HepG2 (cell line): ENCODE results near the gene EDC3. TPM values are rescaled to one million over a fixed set of nuclear protein-coding genes. Genes with fewer than 3 reads are reported as not detected.
A peak's percentile ranks its signal among the peaks of the same experiment; 100 is the strongest.

Experiments used
- ATAC-seq: fragments of 200-7000 bp; cut with Tn5 transposase; 3 replicates; pipeline ENCODE4 v1.9.1; 2020; ENCODE audit warnings: mild to moderate bottlenecking, moderate library complexity
- BruUV-seq: library from RNA; stranded (reverse); fragments of 400-500 nt; replicated peaks from 2 replicates; lab custom pipeline; 2021; lab: Mats Ljungman, UMichigan
- CTCF ChIA-PET: fragments of 300-600 bp; formaldehyde crosslinking; extraction: SDS; loops from one replicate; lab custom pipeline; 2021; ENCODE audit warnings: low total read pairs, inconsistent platforms, low intra/inter-chr PET ratio; lab: Yijun Ruan, JAX
- POLR2A ChIA-PET: fragments of 350-600 bp; sonication (Branson Sonifier 250); formaldehyde crosslinking; loops from one replicate; lab custom pipeline; 2020; ENCODE audit warnings: antibody characterized with exemption, inconsistent platforms; lab: Yijun Ruan, JAX
- DNase-seq: peaks from one replicate; pipeline ENCODE4 v3.0.0-alpha.2; 2015; ENCODE audit warnings: low spot score
- FAIRE-seq: peaks from 3 replicates; lab custom pipeline; 2011; peaks lifted over from hg19 to GRCh38; lab: Jason Lieb, UNC
- H2AFZ ChIP-seq: one replicate; pipeline ENCODE4 v1.6.1; 2011; ENCODE audit warnings: low read length, inconsistent platforms
- H3K27ac ChIP-seq: fragments of 300-600 bp; 3 replicates; pipeline ENCODE4 v1.8.0; 2011; ENCODE audit warnings: mixed run types, mild to moderate bottlenecking, mixed read lengths, low read length, inconsistent platforms; ENCODE audit not compliant: insufficient read depth; ENCODE audit errors: extremely low read length
- H3K27me3 ChIP-seq, 2 experiments: fragments of 200-600 bp in 1 of 2; 2 replicates in 1 of 2; 3 replicates in 1 of 2; pipeline versions ENCODE4 v1.6.0 to v1.8.0; 2011; ENCODE audit warnings: low read length in 2 of 2, mild to moderate bottlenecking in 2 of 2, moderate library complexity in 2 of 2, inconsistent platforms in 1 of 2; ENCODE audit not compliant: insufficient read depth in 2 of 2, control insufficient read depth in 1 of 2
- H3K36me3 ChIP-seq, 2 experiments: fragments of 200-600 bp in 1 of 2; replicated peaks in 1 of 2; 2 replicates in 1 of 2; 3 replicates in 1 of 2; pipeline versions ENCODE4 v1.5.1 to v1.8.0; 2011; ENCODE audit warnings: low read length in 2 of 2, inconsistent platforms in 1 of 2; ENCODE audit not compliant: insufficient read depth in 2 of 2, control insufficient read depth in 1 of 2
- H3K4me1 ChIP-seq: 2 replicates; pipeline ENCODE4 v1.5.1; 2012; ENCODE audit warnings: low read length, inconsistent platforms; ENCODE audit not compliant: insufficient read depth
- H3K4me2 ChIP-seq: 2 replicates; pipeline ENCODE4 v1.6.0; 2011; ENCODE audit warnings: low read depth, low read length, inconsistent platforms
- H3K4me3 ChIP-seq, 3 experiments: fragments of 200-600 bp in 1 of 3; sonication (generic), shearing (Covaris generic) in 1 of 3; replicated peaks in 1 of 3; 2 replicates each; pipeline ENCODE4 v1.5.1; 2011 to 2016; ENCODE audit warnings: low read length in 3 of 3, inconsistent platforms in 2 of 3, low read depth in 2 of 3, mild to moderate bottlenecking in 2 of 3, control low read depth in 1 of 3, mixed read lengths in 1 of 3; ENCODE audit not compliant: insufficient read depth in 1 of 3
- H3K79me2 ChIP-seq: one replicate; pipeline ENCODE4 v1.6.1; 2011; ENCODE audit warnings: low read length, inconsistent platforms; ENCODE audit not compliant: insufficient read depth
- H3K9ac ChIP-seq: 2 replicates; pipeline ENCODE4 v1.6.0; 2011; ENCODE audit warnings: mild to moderate bottlenecking, low read depth, low read length, inconsistent platforms; ENCODE audit not compliant: insufficient read depth
- H3K9me3 ChIP-seq: 2 replicates; pipeline ENCODE4 v1.5.1; 2012; ENCODE audit warnings: mild to moderate bottlenecking, low read length
- H4K20me1 ChIP-seq: 2 replicates; pipeline ENCODE4 v1.6.0; 2011; ENCODE audit warnings: inconsistent platforms, mild to moderate bottlenecking, low read length, moderate library complexity; ENCODE audit not compliant: insufficient read depth
- CEBPB ChIP-seq: IDR thresholded peaks from 2 replicates; pipeline ENCODE4 v1.6.1; 2011; ENCODE audit warnings: low read depth, low read length, improper control_type of control experiment, borderline replicate concordance
- GRHL1 ChIP-seq: sonication (generic); formaldehyde crosslinking; conservative IDR thresholded peaks from 2 replicates; pipeline ENCODE4 v1.8.0; 2022; ENCODE audit warnings: missing genetic modification reagents
- PRDM4 ChIP-seq: sonication (generic); formaldehyde crosslinking; IDR thresholded peaks from 2 replicates; pipeline ENCODE4 v1.9.0; 2021; ENCODE audit warnings: missing genetic modification reagents, borderline replicate concordance
- WGBS: methylation state at CpG from one replicate; pipeline ENCODE4 v1.1.6; 2017; ENCODE audit warnings: low lambda C conversion rate; 5-methylcytosine and 5-hydroxymethylcytosine counted together
- in situ Hi-C: cut with HindIII; loops from 2 replicates; pipeline ENCODE4 v1.10.0; 2017; ENCODE audit warnings: low pct_unique_long_range_greater_than_20kb; ENCODE audit not compliant: extremely low pct_ligation_motif_present
- intact Hi-C: fragments of 100-400 bp; cut with micrococcal nuclease; formaldehyde crosslinking; loops from one replicate; pipeline ENCODE4 v1.10.0; 2022; ENCODE audit not compliant: unreplicated experiment
- polyA plus RNA-seq, 8 experiments: library from polyadenylated mRNA; depleted of rRNA in 3 of 8; stranded (reverse) in 7 of 8; unstranded in 1 of 8; fragments of >200 nt; fragmentation: Illumina TruSeq in 4 of 8; extraction: Trizol in 4 of 8; gene quantifications; 2 replicates each; pipeline versions ENCODE4 v1.2.1 to v1.2.3, GENCODE V29; 2011 to 2016; ENCODE audit warnings: low read depth in 4 of 8, missing spikeins in 1 of 8, mixed read lengths in 1 of 8; ENCODE audit not compliant: insufficient read depth in 1 of 8
- total RNA-seq, 5 experiments: library from RNA; depleted of rRNA; stranded (reverse); fragments of >200 nt; fragmentation: Illumina TruSeq; extraction: Trizol; gene quantifications; 2 replicates each; pipeline ENCODE4 v1.2.3, GENCODE V29; 2016; ENCODE audit warnings: low read depth in 1 of 5

Gene EDC3
- total and polyA plus RNA-seq, 2 of the 13 experiments (the other 11 are each of a cell fraction or from before 2014, with no cell fraction given): 17.4 to 32.0 TPM

GRCh38 chr15:74696808-74697207, 984 bp upstream of the EDC3 start:
- Histone ChIP-seq H3K4me3 (peak overlapping the region; percentile 92 to 99 (median 93)), H4K20me1 (no peaks in the 10 kb centered on the region), H3K9ac (peak overlapping the region; percentile 93), H3K4me1 (peaks cover 38% of the 10 kb centered on the region), H3K36me3 (no peaks in the 10 kb centered on the region), H3K27me3 (peaks cover 2 to 4% of the 10 kb centered on the region in 2 experiments; a peak in 2 of 5 replicates), H3K79me2 (peaks cover 42% of the 10 kb centered on the region), H3K4me2 (peak overlapping the region; percentile 95), H3K27ac (peak overlapping the region; percentile 74), H2AFZ (no peak overlapping the region), H3K9me3 (no peaks in the 10 kb centered on the region)
- ChIA-PET CTCF (no interaction called here), POLR2A (interaction anchor here (1.8 kb wide), 1 partner anchor 63 kb away, joined by 9 read pairs; no protein-coding TSS in a partner anchor)
- FAIRE-seq (no peak), ATAC-seq (peak; percentile 28; the same call in 1 of the 3 replicates), DNase-seq (peak; percentile 23)
- WGBS: 3% methylated on average over 2 of the region's 2 CpGs
- intact Hi-C loops: no loop called here
- BruUV-seq: no TSS peak
- in situ Hi-C loops: no loop called here
- no peak for TF ChIP-seq PRDM4
- no peak for TF ChIP-seq GRHL1 (CRISPR knock-in tag)
- peak; percentile 59; the same call in 1 of the 2 replicates for TF ChIP-seq CEBPB
